GM23248 (cell line): ENCODE data around the gene FHOD3.

ENCODE experiments used
- EZH2 ChIP-seq: fragments of 200-600 bp; sonication (generic); IDR thresholded peaks from 2 replicates; pipeline ENCODE4 v1.6.1; 2018; ENCODE audit warnings: antibody characterized with exemption, mild to moderate bottlenecking; ENCODE audit not compliant: insufficient read depth, poor library complexity, severe bottlenecking
- EZH2phosphoT487 ChIP-seq: fragments of 200-600 bp; sonication (generic); IDR thresholded peaks from 2 replicates; pipeline ENCODE4 v1.6.1; 2018; ENCODE audit warnings: antibody characterized with exemption, moderate library complexity, mild to moderate bottlenecking, low read depth; ENCODE audit not compliant: insufficient read depth

DNA sequence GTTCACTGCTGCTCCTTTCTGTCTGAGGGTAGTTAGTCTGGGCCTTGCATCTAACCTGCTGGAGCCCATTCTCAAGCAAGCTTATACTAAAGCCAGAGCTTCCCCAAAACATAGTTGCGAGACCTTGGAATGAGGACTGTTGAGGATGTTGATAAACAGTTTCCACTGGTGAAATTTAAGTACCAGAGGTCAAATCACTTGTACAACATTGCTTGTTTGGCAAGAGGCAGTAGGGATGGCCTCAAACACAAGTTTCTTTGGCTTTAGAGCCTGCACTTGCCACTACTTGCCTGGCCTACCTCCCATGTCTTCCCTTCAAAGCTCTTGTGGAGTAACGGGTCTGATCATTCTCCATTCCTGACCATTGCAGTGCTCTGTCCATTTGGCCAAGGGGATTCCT is 262.7 kb downstream of the FHOD3 start:
- no peak for TF ChIP-seq EZH2
- TF ChIP-seq EZH2phosphoT487 = no peak
